Measurements from ENCODE around the gene GALNT5.
"Not testable (repeated sequence)": the region's sequence is repeated elsewhere in the genome, so short reads cannot be mapped to it uniquely, and the experiment has no call there.

GALNT5 gene

DNA sequence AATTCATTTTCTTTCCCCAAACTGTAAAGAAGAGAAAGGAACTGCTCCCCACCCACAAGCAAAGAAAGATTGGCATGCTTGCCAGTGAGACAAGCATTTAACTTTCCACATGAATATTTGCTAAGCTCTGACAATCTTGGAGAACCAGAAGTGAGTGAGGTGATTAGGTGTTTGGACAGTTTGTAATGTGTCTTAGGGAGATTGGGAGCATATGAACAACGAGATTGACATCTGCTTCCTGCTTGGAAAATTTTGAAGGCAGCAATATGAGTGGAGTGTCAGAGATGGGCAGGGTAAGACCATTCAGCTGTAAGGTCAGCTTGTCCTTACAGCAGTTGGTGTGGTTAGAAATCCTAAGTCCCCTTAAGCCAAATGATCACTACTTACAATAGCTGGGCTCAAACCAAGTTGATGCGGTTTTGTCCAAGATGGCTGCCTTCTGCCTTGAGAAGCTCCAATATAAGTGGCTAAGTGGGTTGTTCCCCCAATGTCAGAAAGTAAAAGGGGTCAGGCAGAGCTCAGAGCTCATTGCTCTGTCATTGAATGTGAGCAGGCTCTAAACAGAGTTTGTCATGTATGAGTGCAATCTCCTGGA, 36.0 kb upstream of the GALNT5 start:
- TF ChIP-seq CTCF (IDR thresholded peaks at IDR 0.05; ENCODE audit: low read depth, low read length, missing control alignments) = no peak
- H3K4me3 ChIP-seq (ENCODE audit: low read depth, low read length) = no peak overlapping the region
- in situ Hi-C loops (cut with HindIII; ENCODE audit: low sequenced_read_pairs) = no loop called here
- DNase-seq (ENCODE audit: low read depth) = no peak

DNA sequence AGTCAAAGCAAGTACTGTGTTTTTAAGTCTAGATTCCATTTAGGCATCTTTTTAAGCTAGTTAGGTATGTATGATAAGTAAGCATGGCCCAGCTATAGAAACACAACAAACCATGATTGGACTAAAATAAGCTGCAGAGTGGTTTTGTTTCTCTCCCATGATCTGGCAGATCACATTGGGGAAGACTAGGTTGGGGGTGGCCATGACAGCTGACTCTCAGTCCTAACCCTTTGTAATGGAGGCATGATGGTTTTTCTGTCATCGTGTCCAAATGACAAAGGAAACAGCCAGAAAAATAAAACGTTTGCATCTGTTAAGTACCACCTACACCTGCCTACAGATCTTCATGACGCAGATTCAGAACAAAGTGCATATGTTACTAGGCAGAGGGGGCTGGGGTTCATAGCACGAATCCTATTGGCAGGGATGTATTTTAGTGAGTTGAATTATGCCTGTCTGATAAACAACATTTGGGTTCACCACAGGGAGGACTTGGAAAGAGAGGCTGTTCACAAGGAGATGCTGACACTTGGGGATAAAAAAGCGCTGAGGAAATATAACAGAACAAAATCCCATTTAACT, 33.8 kb upstream of the GALNT5 start:
- DNase-seq (ENCODE audit: low read depth) = no peak
- in situ Hi-C loops (cut with HindIII; ENCODE audit: low sequenced_read_pairs) = no loop called here
- no peak for TF ChIP-seq CTCF (IDR thresholded peaks at IDR 0.05; ENCODE audit: low read depth, low read length, missing control alignments)

GRCh38 chr2:157224448-157224847, 33.1 kb upstream of the GALNT5 start:
- DNase-seq (ENCODE audit: low read depth); H3K4me3 ChIP-seq (ENCODE audit: low read depth, low read length); in situ Hi-C loops (cut with HindIII; ENCODE audit: low sequenced_read_pairs): not testable (repeated sequence)

More for the DNA sequence above, 33.8 kb upstream of the GALNT5 start:
- no peak overlapping the region for H3K4me3 ChIP-seq (ENCODE audit: low read depth, low read length)

- H3K4me3 ChIP-seq (ENCODE audit: low read depth, low read length) = no peak overlapping the region
- no peak for DNase-seq (ENCODE audit: low read depth)
- TF ChIP-seq CTCF (IDR thresholded peaks at IDR 0.05; ENCODE audit: low read depth, low read length, missing control alignments) = no peak
- in situ Hi-C loops (cut with HindIII; ENCODE audit: low sequenced_read_pairs) = no loop called here
Measured at GRCh38 chr2:157227592-157227991, 29.9 kb upstream of the GALNT5 start.

DNA sequence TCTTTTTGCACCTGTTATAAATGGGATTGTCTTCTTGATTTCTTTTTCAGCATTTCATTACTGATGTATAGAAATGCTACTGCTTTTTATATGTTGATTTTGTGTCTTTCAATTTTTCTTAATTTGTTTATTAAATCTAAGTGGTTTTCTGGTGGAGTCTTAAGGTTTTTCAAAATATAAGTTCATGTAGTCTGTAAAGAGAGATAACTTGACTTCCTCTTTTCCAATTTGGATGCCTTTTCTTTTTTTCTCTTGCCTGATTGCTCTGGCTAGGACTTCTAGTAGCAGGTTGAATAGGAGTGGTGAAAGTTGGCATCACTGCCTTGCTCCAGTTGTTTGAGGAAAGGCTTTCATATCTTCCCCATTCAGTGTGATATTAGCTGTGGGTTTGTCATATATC, 28.6 kb upstream of the GALNT5 start:
- no peak for TF ChIP-seq CTCF (IDR thresholded peaks at IDR 0.05; ENCODE audit: low read depth, low read length, missing control alignments)
- in situ Hi-C loops (cut with HindIII; ENCODE audit: low sequenced_read_pairs) = no loop called here
- DNase-seq (ENCODE audit: low read depth) = no peak
- H3K4me3 ChIP-seq (ENCODE audit: low read depth, low read length) = no peak overlapping the region

DNA sequence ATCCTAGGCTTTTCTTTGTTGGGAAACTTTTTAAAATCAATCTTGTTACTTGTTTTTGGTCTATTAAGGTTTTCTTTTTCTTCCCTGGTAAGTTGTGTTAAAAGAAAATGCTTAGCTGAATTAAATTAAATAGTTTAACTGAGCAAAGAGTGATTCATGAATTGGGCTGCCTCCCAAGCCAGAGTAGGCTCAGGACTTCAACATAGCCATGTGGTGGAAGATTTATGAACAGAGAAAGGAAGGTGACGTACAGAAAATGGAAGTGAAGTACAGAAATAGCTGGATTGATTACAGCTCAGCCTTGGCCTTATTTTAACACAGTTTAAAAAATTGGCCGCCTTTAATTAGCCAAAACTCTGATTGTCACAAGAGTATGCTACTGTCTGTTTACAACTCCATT, 27.9 kb upstream of the GALNT5 start:
- in situ Hi-C loops (cut with HindIII; ENCODE audit: low sequenced_read_pairs) = no loop called here
- no peak overlapping the region for H3K4me3 ChIP-seq (ENCODE audit: low read depth, low read length)
- TF ChIP-seq CTCF (IDR thresholded peaks at IDR 0.05; ENCODE audit: low read depth, low read length, missing control alignments) = no peak
- peak; percentile 85 for DNase-seq (ENCODE audit: low read depth)

DNA sequence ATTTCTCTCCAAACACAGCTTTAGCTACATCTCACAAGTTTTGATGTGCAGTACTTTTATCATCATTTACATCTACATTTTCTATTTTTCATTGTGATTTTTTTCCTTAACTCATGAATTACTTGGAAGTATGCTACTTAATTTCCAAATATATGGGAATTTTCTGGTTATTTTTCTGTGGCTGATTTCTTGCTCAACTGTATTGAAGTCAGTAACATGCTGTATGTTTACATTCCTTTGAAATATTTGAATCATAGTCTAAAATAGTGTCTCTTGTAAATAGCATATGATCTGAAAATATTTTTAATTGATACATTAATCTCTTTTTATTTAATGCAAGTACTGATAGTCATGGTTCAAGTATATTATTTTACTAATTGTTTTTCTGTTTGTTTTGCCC, 26.0 kb upstream of the GALNT5 start:
- DNase-seq (ENCODE audit: low read depth) = no peak
- in situ Hi-C loops (cut with HindIII; ENCODE audit: low sequenced_read_pairs) = no loop called here

More for the DNA sequence above, 26.0 kb upstream of the GALNT5 start:
- no peak for TF ChIP-seq CTCF (IDR thresholded peaks at IDR 0.05; ENCODE audit: low read depth, low read length, missing control alignments)
- H3K4me3 ChIP-seq (ENCODE audit: low read depth, low read length) = no peak overlapping the region

Data from astrocyte of the cerebellum (primary cell).